CD4-positive, CD25-positive, alpha-beta regulatory T cell (primary cell): ENCODE results near the gene TAF4. TPM values are rescaled to one million over a fixed set of nuclear protein-coding genes. Genes with fewer than 3 reads are reported as not detected.
"Not testable (repeated sequence)": the region's sequence is repeated elsewhere in the genome, so short reads cannot be mapped to it uniquely, and the experiment has no call there.

ENCODE experiments used
- ATAC-seq, 2 donors: fragments of 150-1000 bp; cut with Tn5 transposase; one replicate each; pipeline ENCODE4 v1.10.0; 2021; ENCODE audit warnings: low read depth in 2 of 2, moderate number of reproducible peaks in 2 of 2, moderate library complexity in 1 of 2
- DNase-seq, 3 donors: peaks; one replicate each; pipeline versions ENCODE4 v3.0.0 to v3.0.0-alpha.2; 2012 to 2022; ENCODE audit warnings: mixed read lengths in 1 of 3
- H3K27ac ChIP-seq: one replicate; pipeline ENCODE4 v1.7.0; 2013; ENCODE audit warnings: mild to moderate bottlenecking, low read length; ENCODE audit not compliant: insufficient read depth, poor library complexity, severe bottlenecking
- H3K27me3 ChIP-seq: one replicate; pipeline ENCODE4 v1.7.0; 2013; ENCODE audit warnings: low read length; ENCODE audit not compliant: control insufficient read depth, insufficient read depth
- H3K36me3 ChIP-seq: one replicate; pipeline ENCODE4 v1.7.0; 2013; ENCODE audit warnings: mild to moderate bottlenecking, low read length, moderate library complexity; ENCODE audit not compliant: control insufficient read depth, insufficient read depth
- H3K4me1 ChIP-seq: 2 replicates; pipeline ENCODE4 v1.7.0; 2013; ENCODE audit warnings: mild to moderate bottlenecking, low read length; ENCODE audit not compliant: insufficient read depth, control insufficient read depth, poor library complexity, severe bottlenecking
- H3K4me3 ChIP-seq: one replicate; pipeline ENCODE4 v1.7.0; 2013; ENCODE audit warnings: low read depth, mild to moderate bottlenecking, low read length, moderate library complexity
- H3K9me3 ChIP-seq, 2 experiments: 1 replicate in 1 of 2; 2 replicates in 1 of 2; pipeline ENCODE4 v1.7.0; 2013; ENCODE audit warnings: low read length in 2 of 2, mild to moderate bottlenecking in 1 of 2, moderate library complexity in 1 of 2; ENCODE audit not compliant: control insufficient read depth in 2 of 2
- H3K27ac Mint-ChIP-seq, 3 donors: one replicate each; pipeline ENCODE4 v1.8.0; 2020 to 2022; ENCODE audit warnings: mild to moderate bottlenecking in 3 of 3, mixed read lengths in 3 of 3, moderate library complexity in 2 of 3
- H3K27me3 Mint-ChIP-seq: one replicate; pipeline ENCODE4 v1.8.0; 2022; ENCODE audit warnings: mild to moderate bottlenecking, mixed read lengths
- H3K36me3 Mint-ChIP-seq: one replicate; pipeline ENCODE4 v1.8.0; 2020; ENCODE audit warnings: mixed read lengths
- H3K4me1 Mint-ChIP-seq, 4 donors: one replicate each; pipeline ENCODE4 v1.8.0; 2020 to 2022; ENCODE audit warnings: mixed read lengths in 4 of 4, mild to moderate bottlenecking in 1 of 4
- H3K4me3 Mint-ChIP-seq, 4 donors: one replicate each; pipeline ENCODE4 v1.8.0; 2020 to 2022; ENCODE audit warnings: mild to moderate bottlenecking in 4 of 4, mixed read lengths in 4 of 4, moderate library complexity in 3 of 4
- H3K9me3 Mint-ChIP-seq, 7 donors: one replicate each; pipeline ENCODE4 v1.8.0; 2020 to 2022; ENCODE audit warnings: mixed read lengths in 7 of 7, mild to moderate bottlenecking in 3 of 7, moderate library complexity in 2 of 7
- polyA plus RNA-seq, 4 donors: library from polyadenylated mRNA; unstranded; fragments of 300-500 nt; fragmentation: Illumina TruSeq; gene quantifications; one replicate each; pipeline ENCODE4 v1.2.3, GENCODE V29; 2021
- total RNA-seq: library from RNA; stranded (reverse); gene quantifications from one replicate; pipeline ENCODE4 v1.2.3, GENCODE V29; 2022

Gene TAF4
- total and polyA plus RNA-seq, 5 donors from 2014 or later: 0.76 to 20.4 (median 0.91) TPM

- H3K27ac Mint-ChIP-seq: no peak overlapping the region
- peaks cover 0 to 7% (median 2%) of the 10 kb centered on the region in 7 donors for H3K9me3 Mint-ChIP-seq
- H3K36me3 Mint-ChIP-seq: no peaks in the 10 kb centered on the region
- Histone ChIP-seq H3K27ac (no peak overlapping the region), H3K4me1 (no peaks in the 10 kb centered on the region), H3K27me3 (no peaks in the 10 kb centered on the region), H3K9me3 (no peaks in the 10 kb centered on the region), H3K36me3 (no peaks in the 10 kb centered on the region), H3K4me3 (no peak overlapping the region)
- no peak for ATAC-seq
- no peaks in the 10 kb centered on the region for H3K4me1 Mint-ChIP-seq
- no peak overlapping the region for H3K4me3 Mint-ChIP-seq
- DNase-seq: no peak
- H3K27me3 Mint-ChIP-seq: peaks cover 4% of the 10 kb centered on the region
Measured at GRCh38 chr20:62087632-62088031, 22.0 kb upstream of the TAF4 start.

- no peak overlapping the region for H3K4me3 Mint-ChIP-seq
- peaks cover 4% of the 10 kb centered on the region for H3K27me3 Mint-ChIP-seq
- H3K36me3 Mint-ChIP-seq: no peaks in the 10 kb centered on the region
- no peaks in the 10 kb centered on the region for H3K9me3 ChIP-seq
- H3K36me3 ChIP-seq: no peaks in the 10 kb centered on the region
- no peak overlapping the region for H3K27ac Mint-ChIP-seq
- DNase-seq (no peak), ATAC-seq (no peak)
- H3K27ac ChIP-seq: no peak overlapping the region
- no peaks in the 10 kb centered on the region for H3K27me3 ChIP-seq
- no peak overlapping the region for H3K4me3 ChIP-seq
- H3K4me1 ChIP-seq: no peaks in the 10 kb centered on the region
- peaks cover 0 to 7% (median 2%) of the 10 kb centered on the region in 7 donors for H3K9me3 Mint-ChIP-seq
- no peaks in the 10 kb centered on the region for H3K4me1 Mint-ChIP-seq
Measured at GRCh38 chr20:62087227-62087626, 21.5 kb upstream of the TAF4 start.

GRCh38 chr20:62085206-62085605 is 19.5 kb upstream of the TAF4 start:
- Mint-ChIP-seq H3K9me3 (peaks cover 0 to 6% (median 0%) of the 10 kb centered on the region in 7 donors), H3K27ac (no peak overlapping the region), H3K4me3 (no peak overlapping the region), H3K36me3 (no peaks in the 10 kb centered on the region), H3K4me1 (no peaks in the 10 kb centered on the region), H3K27me3 (peaks cover 8% of the 10 kb centered on the region)
- DNase-seq (no peak), ATAC-seq (no peak)
- Histone ChIP-seq H3K36me3 (no peaks in the 10 kb centered on the region), H3K4me3 (no peak overlapping the region), H3K27ac (no peak overlapping the region), H3K27me3 (no peaks in the 10 kb centered on the region), H3K9me3 (no peaks in the 10 kb centered on the region), H3K4me1 (no peaks in the 10 kb centered on the region)

GRCh38 chr20:62084224-62084623 is 18.5 kb upstream of the TAF4 start:
- H3K27ac Mint-ChIP-seq, H3K4me1 Mint-ChIP-seq, DNase-seq, H3K4me3 ChIP-seq, H3K9me3 ChIP-seq, H3K36me3 ChIP-seq, H3K27ac ChIP-seq, H3K36me3 Mint-ChIP-seq, H3K4me1 ChIP-seq, H3K9me3 Mint-ChIP-seq, H3K4me3 Mint-ChIP-seq, ATAC-seq, H3K27me3 ChIP-seq: not testable (repeated sequence)
- peaks cover 10% of the 10 kb centered on the region for H3K27me3 Mint-ChIP-seq

- Histone ChIP-seq H3K27me3 (no peaks in the 10 kb centered on the region), H3K27ac (no peak overlapping the region), H3K36me3 (no peaks in the 10 kb centered on the region), H3K4me3 (no peak overlapping the region), H3K4me1 (no peaks in the 10 kb centered on the region), H3K9me3 (no peaks in the 10 kb centered on the region)
- Mint-ChIP-seq H3K9me3 (peaks cover 0 to 6% (median 3%) of the 10 kb centered on the region in 7 donors), H3K27ac (no peak overlapping the region), H3K4me1 (no peaks in the 10 kb centered on the region), H3K27me3 (peaks cover 13% of the 10 kb centered on the region), H3K4me3 (no peak overlapping the region), H3K36me3 (no peaks in the 10 kb centered on the region)
- DNase-seq: no peak
- no peak for ATAC-seq
Measured at GRCh38 chr20:62083312-62083711, 17.6 kb upstream of the TAF4 start.

- Mint-ChIP-seq H3K4me1 (no peaks in the 10 kb centered on the region), H3K27ac (no peak overlapping the region), H3K27me3 (peaks cover 17% of the 10 kb centered on the region), H3K4me3 (no peak overlapping the region), H3K9me3 (peaks cover 0 to 14% (median 10%) of the 10 kb centered on the region in 7 donors), H3K36me3 (no peaks in the 10 kb centered on the region)
- Histone ChIP-seq H3K4me1 (no peaks in the 10 kb centered on the region), H3K9me3 (peaks cover 5 to 11% of the 10 kb centered on the region in 2 experiments), H3K27ac (no peak overlapping the region), H3K36me3 (no peaks in the 10 kb centered on the region), H3K27me3 (no peaks in the 10 kb centered on the region), H3K4me3 (no peak overlapping the region)
- DNase-seq: no peak
- ATAC-seq: no peak
Measured at GRCh38 chr20:62080249-62080990, 14.7 kb upstream of the TAF4 start.

GRCh38 chr20:62079166-62079565 is 13.5 kb upstream of the TAF4 start:
- peaks cover 5 to 21% of the 10 kb centered on the region in 2 experiments for H3K9me3 ChIP-seq
- no peaks in the 10 kb centered on the region for H3K36me3 ChIP-seq
- Mint-ChIP-seq H3K9me3 (peaks cover 0 to 21% (median 10%) of the 10 kb centered on the region in 7 donors), H3K4me3 (no peak overlapping the region), H3K27ac (peak overlapping the region in 1 of 3 donors; percentile 79), H3K36me3 (peaks cover 4% of the 10 kb centered on the region), H3K4me1 (no peaks in the 10 kb centered on the region), H3K27me3 (peaks cover 17% of the 10 kb centered on the region)
- no peaks in the 10 kb centered on the region for H3K27me3 ChIP-seq
- H3K4me1 ChIP-seq: no peaks in the 10 kb centered on the region
- no peak overlapping the region for H3K27ac ChIP-seq
- DNase-seq (no peak), ATAC-seq (no peak)
- H3K4me3 ChIP-seq: no peak overlapping the region

GRCh38 chr20:62073323-62073722 is 7.6 kb upstream of the TAF4 start:
- Histone ChIP-seq H3K9me3 (peaks cover 20 to 36% of the 10 kb centered on the region in 2 experiments), H3K27ac (no peak overlapping the region), H3K4me3 (no peak overlapping the region), H3K36me3 (no peaks in the 10 kb centered on the region), H3K27me3 (no peaks in the 10 kb centered on the region), H3K4me1 (no peaks in the 10 kb centered on the region)
- Mint-ChIP-seq H3K4me1 (peaks cover 0 to 7% (median 0%) of the 10 kb centered on the region in 4 donors), H3K27ac (no peak overlapping the region), H3K4me3 (no peak overlapping the region), H3K9me3 (peaks cover 0 to 34% (median 10%) of the 10 kb centered on the region in 7 donors), H3K36me3 (peaks cover 4% of the 10 kb centered on the region), H3K27me3 (peaks cover 12% of the 10 kb centered on the region)
- DNase-seq (no peak), ATAC-seq (no peak)
